Fibroblast of lung (primary cell): ENCODE data around the gene KRTAP12-4. TPM values are rescaled to one million over a fixed set of nuclear protein-coding genes. Genes with fewer than 3 reads are reported as not detected.

Experiments used
- DNase-seq, 2 donors: peaks; one replicate each; pipeline versions ENCODE4 v3.0.0 to v3.0.0-alpha.2; 2010; ENCODE audit warnings: low read depth in 2 of 2
- H2AFZ ChIP-seq: 2 replicates; pipeline ENCODE4 v1.5.1; 2012; ENCODE audit warnings: low read length, control low read depth, inconsistent platforms
- H3K27ac ChIP-seq: 2 replicates; pipeline ENCODE4 v1.5.1; 2011; ENCODE audit warnings: low read length, control low read depth; ENCODE audit not compliant: insufficient read depth
- H3K27me3 ChIP-seq: 2 replicates; pipeline ENCODE4 v1.5.1; 2011; ENCODE audit warnings: mild to moderate bottlenecking, low read length; ENCODE audit not compliant: control insufficient read depth, insufficient read depth
- H3K36me3 ChIP-seq: 2 replicates; pipeline ENCODE4 v1.5.1; 2011; ENCODE audit warnings: low read length; ENCODE audit not compliant: control insufficient read depth, insufficient read depth
- H3K4me1 ChIP-seq: 2 replicates; pipeline ENCODE4 v1.5.1; 2011; ENCODE audit warnings: low read length; ENCODE audit not compliant: control insufficient read depth, insufficient read depth; ENCODE audit errors: extremely low read depth
- H3K4me2 ChIP-seq: 2 replicates; pipeline ENCODE4 v1.5.1; 2011; ENCODE audit warnings: low read length, control low read depth; ENCODE audit not compliant: insufficient read depth; ENCODE audit errors: extremely low read depth
- H3K4me3 ChIP-seq, 4 experiments: fragments of 200-600 bp in 1 of 4; sonication (generic) in 1 of 4; replicated peaks in 1 of 4; 2 replicates each; pipeline ENCODE4 v1.5.1; 2011 to 2016; ENCODE audit warnings: low read length in 4 of 4, low read depth in 3 of 4, mild to moderate bottlenecking in 3 of 4, control low read depth in 2 of 4, inconsistent platforms in 1 of 4, mixed read lengths in 1 of 4; ENCODE audit not compliant: insufficient read depth in 1 of 4; ENCODE audit errors: control extremely low read depth in 1 of 4
- H3K79me2 ChIP-seq: 2 replicates; pipeline ENCODE4 v1.5.1; 2012; ENCODE audit warnings: mild to moderate bottlenecking, low read length, inconsistent platforms; ENCODE audit not compliant: control insufficient read depth, insufficient read depth
- H3K9ac ChIP-seq: 2 replicates; pipeline ENCODE4 v1.5.1; 2011; ENCODE audit warnings: mild to moderate bottlenecking, low read length, control low read depth; ENCODE audit not compliant: insufficient read depth
- H3K9me3 ChIP-seq: 2 replicates; pipeline ENCODE4 v1.5.1; 2012; ENCODE audit warnings: low read depth, low read length; ENCODE audit not compliant: control insufficient read depth, insufficient read depth
- H4K20me1 ChIP-seq: 2 replicates; pipeline ENCODE4 v1.5.1; 2011; ENCODE audit warnings: low read length; ENCODE audit not compliant: control insufficient read depth, insufficient read depth; ENCODE audit errors: extremely low read depth
- EZH2 ChIP-seq: IDR thresholded peaks from 2 replicates; pipeline ENCODE4 v1.5.1; 2012; ENCODE audit warnings: low read length, control low read depth, mild to moderate bottlenecking; ENCODE audit errors: missing control alignments
- polyA plus RNA-seq, 2 donors: library from polyadenylated mRNA; depleted of rRNA in 1 of 2; stranded (reverse) in 1 of 2; unstranded in 1 of 2; fragments of >200 nt; gene quantifications; 2 replicates each; pipeline ENCODE4 v1.2.1, GENCODE V29; 2011 to 2012; ENCODE audit warnings: missing spikeins in 1 of 2
- total RNA-seq: library from RNA; depleted of rRNA; stranded (reverse); fragments of >200 nt; gene quantifications from 2 replicates; pipeline ENCODE4 v1.2.1, GENCODE V29; 2014
- TF ChIP-seq, protein P1 (sequence below), 2 donors: IDR thresholded peaks in 1 of 2; conservative IDR thresholded peaks in 1 of 2; 1 replicate in 1 of 2; 2 replicates in 1 of 2; pipeline ENCODE4 v1.5.1; 2011 to 2012; ENCODE audit warnings: low read length in 2 of 2, control low read depth in 1 of 2, inconsistent platforms in 1 of 2, low read depth in 1 of 2, mild to moderate bottlenecking in 1 of 2

Gene KRTAP12-4
- total and polyA plus RNA-seq, 2 donors (not counting 1 experiment from before 2014, with no cell fraction given), result not detected

DNA sequence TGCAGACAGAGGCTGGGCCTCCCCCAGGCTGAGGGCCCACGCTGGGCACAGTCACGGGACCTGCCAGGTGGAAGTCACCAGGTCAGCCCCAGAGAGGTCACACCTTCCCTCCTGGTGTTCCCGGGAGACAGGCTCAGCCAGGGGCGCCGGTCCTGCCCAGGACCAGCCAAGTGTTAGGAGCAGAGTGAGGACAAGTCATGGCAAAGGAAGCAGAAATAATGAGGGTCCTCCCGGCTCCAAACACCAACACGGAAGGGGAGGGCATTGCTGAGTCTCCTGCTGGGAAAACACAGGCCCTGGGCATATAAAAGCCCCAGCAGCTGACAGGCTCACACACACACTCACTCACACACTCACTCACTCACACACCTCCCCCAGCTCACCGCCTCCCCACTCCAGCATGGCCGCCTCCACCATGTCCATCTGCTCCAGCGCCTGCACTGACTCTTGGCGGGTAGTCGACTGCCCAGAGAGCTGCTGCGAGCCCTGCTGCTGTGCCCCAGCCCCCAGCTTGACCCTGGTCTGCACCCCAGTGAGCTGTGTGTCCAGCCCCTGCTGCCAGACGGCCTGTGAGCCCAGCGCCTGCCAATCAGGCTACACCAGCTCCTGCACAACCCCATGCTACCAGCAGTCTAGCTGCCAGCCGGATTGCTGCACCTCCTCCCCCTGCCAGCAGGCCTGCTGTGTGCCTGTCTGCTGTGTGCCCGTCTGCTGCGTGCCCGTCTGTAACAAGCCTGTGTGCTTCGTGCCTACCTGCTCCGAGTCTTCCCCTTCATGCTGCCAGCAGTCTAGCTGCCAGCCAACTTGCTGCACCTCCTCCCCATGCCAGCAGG, 17.2 kb downstream of the KRTAP12-4 start, which contains the start of gene KRTAP10-10:
Gene KRTAP10-10, plus strand, starts transcription at position 339 of the 833 bp plus-strand sequence. Its CDS starts 62 bp downstream, at position 401.
- Histone ChIP-seq H3K4me3 (no peak within 1 kb of the TSS), H2AFZ (no peak within 1 kb of the TSS), H3K9me3 (no peaks in the 10 kb centered on the region), H3K4me2 (no peak within 1 kb of the TSS), H3K9ac (no peak within 1 kb of the TSS), H3K27ac (no peak within 1 kb of the TSS), H3K27me3 (no peaks in the 10 kb centered on the region), H3K36me3 (no peaks in the 10 kb centered on the region), H3K4me1 (no peaks in the 10 kb centered on the region), H3K79me2 (no peaks in the 10 kb centered on the region), H4K20me1 (no peaks in the 10 kb centered on the region)
- no peak for DNase-seq
- TF ChIP-seq EZH2, result no peak
- TF ChIP-seq, protein P1, sequence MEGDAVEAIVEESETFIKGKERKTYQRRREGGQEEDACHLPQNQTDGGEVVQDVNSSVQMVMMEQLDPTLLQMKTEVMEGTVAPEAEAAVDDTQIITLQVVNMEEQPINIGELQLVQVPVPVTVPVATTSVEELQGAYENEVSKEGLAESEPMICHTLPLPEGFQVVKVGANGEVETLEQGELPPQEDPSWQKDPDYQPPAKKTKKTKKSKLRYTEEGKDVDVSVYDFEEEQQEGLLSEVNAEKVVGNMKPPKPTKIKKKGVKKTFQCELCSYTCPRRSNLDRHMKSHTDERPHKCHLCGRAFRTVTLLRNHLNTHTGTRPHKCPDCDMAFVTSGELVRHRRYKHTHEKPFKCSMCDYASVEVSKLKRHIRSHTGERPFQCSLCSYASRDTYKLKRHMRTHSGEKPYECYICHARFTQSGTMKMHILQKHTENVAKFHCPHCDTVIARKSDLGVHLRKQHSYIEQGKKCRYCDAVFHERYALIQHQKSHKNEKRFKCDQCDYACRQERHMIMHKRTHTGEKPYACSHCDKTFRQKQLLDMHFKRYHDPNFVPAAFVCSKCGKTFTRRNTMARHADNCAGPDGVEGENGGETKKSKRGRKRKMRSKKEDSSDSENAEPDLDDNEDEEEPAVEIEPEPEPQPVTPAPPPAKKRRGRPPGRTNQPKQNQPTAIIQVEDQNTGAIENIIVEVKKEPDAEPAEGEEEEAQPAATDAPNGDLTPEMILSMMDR (conservative IDR thresholded peaks at IDR 0.05 in 1 of 2, IDR thresholded peaks at IDR 0.05 in 1 of 2; ENCODE audit: low read depth in 1 of 2, low read length in 2 of 2), result no peak

DNA sequence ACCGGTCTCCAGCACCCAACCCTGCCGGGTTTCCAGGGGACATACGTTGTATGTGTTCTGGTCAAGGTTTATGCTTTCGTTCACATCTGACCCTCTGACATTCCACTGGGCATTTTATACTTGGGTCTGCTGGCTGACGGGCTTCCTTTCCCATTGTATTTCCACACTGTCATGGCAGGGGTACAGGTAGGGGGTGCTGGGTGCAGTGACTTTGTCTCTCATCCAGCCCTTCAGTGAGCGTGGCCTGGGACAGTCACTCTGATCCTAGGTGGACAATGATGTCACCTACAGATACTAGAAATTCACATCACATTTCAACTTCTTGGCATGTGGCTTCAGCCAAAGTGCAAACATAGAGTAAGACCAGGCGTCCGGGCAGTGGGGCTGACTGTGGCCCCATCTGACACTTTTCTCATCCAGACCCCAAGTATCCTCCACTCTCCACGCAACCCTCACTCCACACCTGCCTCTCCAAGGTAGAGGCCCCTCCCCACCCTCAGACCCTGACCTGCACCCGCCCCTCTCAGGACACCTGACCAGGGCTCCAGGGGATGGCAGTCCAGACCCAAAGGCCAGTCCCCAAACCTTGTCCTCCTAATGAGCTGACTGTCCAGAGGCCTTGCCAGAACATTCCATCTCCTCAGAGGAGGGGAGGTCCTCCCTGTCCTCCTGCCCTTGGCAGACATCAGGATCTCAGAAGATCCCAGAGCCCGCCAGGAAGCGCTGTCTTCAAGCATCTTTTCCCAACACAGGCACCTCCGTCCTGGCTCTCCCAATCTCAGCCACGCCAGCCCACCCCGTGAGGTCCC, 18.0 kb downstream of the KRTAP12-4 start:
- Histone ChIP-seq H2AFZ (no peak overlapping the region), H3K4me2 (no peak overlapping the region), H3K4me3 (no peak overlapping the region), H3K9me3 (no peaks in the 10 kb centered on the region), H3K4me1 (no peaks in the 10 kb centered on the region), H3K36me3 (no peaks in the 10 kb centered on the region), H3K79me2 (no peaks in the 10 kb centered on the region), H3K27ac (no peak overlapping the region), H4K20me1 (no peaks in the 10 kb centered on the region), H3K9ac (no peak overlapping the region), H3K27me3 (no peaks in the 10 kb centered on the region)
- no peak for DNase-seq
- TF ChIP-seq EZH2, result no peak
- TF ChIP-seq, protein P1 (conservative IDR thresholded peaks at IDR 0.05 in 1 of 2, IDR thresholded peaks at IDR 0.05 in 1 of 2; ENCODE audit: low read depth in 1 of 2, low read length in 2 of 2), result no peak

DNA sequence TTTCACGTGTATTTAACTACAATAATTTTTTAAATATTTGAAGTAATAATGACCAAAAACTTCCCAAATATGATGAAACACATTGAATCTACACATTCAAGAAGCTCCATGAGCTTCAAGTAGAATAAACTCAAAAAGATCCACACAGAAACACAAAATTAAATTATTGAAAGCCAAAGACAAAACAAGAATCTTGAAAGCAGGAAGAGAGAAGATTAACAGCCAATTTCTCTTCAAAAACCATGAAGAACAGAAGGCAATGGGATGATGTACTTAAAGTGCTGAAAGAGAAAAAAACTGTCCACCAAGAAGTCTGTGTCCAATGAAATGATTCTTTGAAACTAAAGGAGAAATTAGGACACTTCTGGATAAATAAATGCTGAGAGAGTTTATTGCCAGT, 22.4 kb downstream of the KRTAP12-4 start:
- no peaks in the 10 kb centered on the region for H4K20me1 ChIP-seq
- no peak overlapping the region for H2AFZ ChIP-seq

More for the DNA sequence above, 22.4 kb downstream of the KRTAP12-4 start:
- no peaks in the 10 kb centered on the region for H3K4me1 ChIP-seq
- H3K4me2 ChIP-seq, result no peak overlapping the region
- no peaks in the 10 kb centered on the region for H3K79me2 ChIP-seq
- no peaks in the 10 kb centered on the region for H3K27me3 ChIP-seq
- DNase-seq, result no peak
- H3K9me3 ChIP-seq, result no peaks in the 10 kb centered on the region
- no peak overlapping the region for H3K9ac ChIP-seq
- no peaks in the 10 kb centered on the region for H3K36me3 ChIP-seq
- TF ChIP-seq, protein P1 (conservative IDR thresholded peaks at IDR 0.05 in 1 of 2, IDR thresholded peaks at IDR 0.05 in 1 of 2; ENCODE audit: low read depth in 1 of 2, low read length in 2 of 2), result no peak
- TF ChIP-seq EZH2, result no peak
- no peak overlapping the region for H3K27ac ChIP-seq
- no peak overlapping the region for H3K4me3 ChIP-seq
